Measurements from ENCODE around the gene ENO1.

- TF ChIP-seq, protein P1, sequence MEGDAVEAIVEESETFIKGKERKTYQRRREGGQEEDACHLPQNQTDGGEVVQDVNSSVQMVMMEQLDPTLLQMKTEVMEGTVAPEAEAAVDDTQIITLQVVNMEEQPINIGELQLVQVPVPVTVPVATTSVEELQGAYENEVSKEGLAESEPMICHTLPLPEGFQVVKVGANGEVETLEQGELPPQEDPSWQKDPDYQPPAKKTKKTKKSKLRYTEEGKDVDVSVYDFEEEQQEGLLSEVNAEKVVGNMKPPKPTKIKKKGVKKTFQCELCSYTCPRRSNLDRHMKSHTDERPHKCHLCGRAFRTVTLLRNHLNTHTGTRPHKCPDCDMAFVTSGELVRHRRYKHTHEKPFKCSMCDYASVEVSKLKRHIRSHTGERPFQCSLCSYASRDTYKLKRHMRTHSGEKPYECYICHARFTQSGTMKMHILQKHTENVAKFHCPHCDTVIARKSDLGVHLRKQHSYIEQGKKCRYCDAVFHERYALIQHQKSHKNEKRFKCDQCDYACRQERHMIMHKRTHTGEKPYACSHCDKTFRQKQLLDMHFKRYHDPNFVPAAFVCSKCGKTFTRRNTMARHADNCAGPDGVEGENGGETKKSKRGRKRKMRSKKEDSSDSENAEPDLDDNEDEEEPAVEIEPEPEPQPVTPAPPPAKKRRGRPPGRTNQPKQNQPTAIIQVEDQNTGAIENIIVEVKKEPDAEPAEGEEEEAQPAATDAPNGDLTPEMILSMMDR (IDR thresholded peaks at IDR 0.05): no peak
- TF ChIP-seq POLR2A (IDR thresholded peaks at IDR 0.05) (no peak), POLR2AphosphoS5 (IDR thresholded peaks at IDR 0.05) (no peak)
Observed at GRCh38 chr1:8922962-8923361, 44.5 kb upstream of the ENO1 start.

Measured in sigmoid colon (tissue), 4 donors.